Caco-2 (cell line): Measurements from ENCODE around the gene TDP1. TPM values are rescaled to one million over a fixed set of nuclear protein-coding genes. Genes with fewer than 3 reads are reported as not detected.

ENCODE experiments used
- BruUV-seq: library from RNA; stranded (reverse); fragments of 400-500 nt; replicated peaks from 2 replicates; lab custom pipeline; 2021; lab: Mats Ljungman, UMichigan
- CTCF ChIA-PET: fragments of 300-600 bp; sonication (Branson Sonifier 250); formaldehyde crosslinking; loops from one replicate; lab custom pipeline; 2022; ENCODE audit warnings: antibody characterized with exemption; lab: Charles Lee
- POLR2A ChIA-PET: fragments of 300-600 bp; sonication (Branson Sonifier 250); formaldehyde crosslinking; loops from one replicate; lab custom pipeline; 2022; ENCODE audit warnings: antibody characterized with exemption; lab: Charles Lee
- DNase-seq, 2 experiments: peaks; one replicate each; pipeline versions ENCODE4 v3.0.0 to v3.0.0-alpha.2; 2020 to 2022
- H3K27me3 ChIP-seq: replicated peaks from 2 replicates; pipeline ENCODE4 v1.6.0; 2011; ENCODE audit warnings: low read length; ENCODE audit not compliant: control insufficient read depth, insufficient read depth
- H3K36me3 ChIP-seq: 2 replicates; pipeline ENCODE4 v1.5.1; 2011; ENCODE audit warnings: low read length; ENCODE audit not compliant: control insufficient read depth, insufficient read depth
- H3K4me1 ChIP-seq: fragments of 250-450 bp; sonication (Bioruptor Pico); 2 replicates; pipeline ENCODE4 v1.5.1; 2020; ENCODE audit warnings: mild to moderate bottlenecking
- H3K4me3 ChIP-seq: 2 replicates; pipeline ENCODE4 v1.5.1; 2011; ENCODE audit warnings: low read depth, mild to moderate bottlenecking, control low read depth, low read length
- H3K9me3 ChIP-seq: fragments of 250-450 bp; sonication (Bioruptor Pico); 2 replicates; pipeline ENCODE4 v1.5.1; 2020; ENCODE audit warnings: mild to moderate bottlenecking, moderate library complexity
- H3K27ac Mint-ChIP-seq: one replicate; pipeline ENCODE4 v1.8.0; 2022; ENCODE audit warnings: mixed read lengths; ENCODE audit not compliant: unreplicated experiment
- H3K27me3 Mint-ChIP-seq: one replicate; pipeline ENCODE4 v1.8.0; 2022; ENCODE audit warnings: mixed read lengths; ENCODE audit not compliant: insufficient read depth, unreplicated experiment
- H3K36me3 Mint-ChIP-seq: one replicate; pipeline ENCODE4 v1.8.0; 2022; ENCODE audit warnings: mild to moderate bottlenecking, mixed read lengths; ENCODE audit not compliant: insufficient read depth, unreplicated experiment
- H3K4me1 Mint-ChIP-seq: one replicate; pipeline ENCODE4 v1.8.0; 2022; ENCODE audit warnings: low read depth, mixed read lengths; ENCODE audit not compliant: unreplicated experiment
- H3K4me3 Mint-ChIP-seq: one replicate; pipeline ENCODE4 v1.8.0; 2022; ENCODE audit warnings: mild to moderate bottlenecking, moderate library complexity, mixed read lengths; ENCODE audit not compliant: unreplicated experiment
- H3K9me3 Mint-ChIP-seq: one replicate; pipeline ENCODE4 v1.8.0; 2022; ENCODE audit warnings: mixed read lengths; ENCODE audit not compliant: unreplicated experiment
- CTCF ChIP-seq, 2 experiments: fragments of 200-600 bp in 1 of 2; IDR thresholded peaks; 1 replicate in 1 of 2; 2 replicates in 1 of 2; pipeline versions ENCODE4 v1.5.1 to v1.8.0; 2011 to 2022; ENCODE audit warnings: antibody characterized with exemption in 1 of 2, control low read depth in 1 of 2, inconsistent platforms in 1 of 2, low read depth in 1 of 2, low read length in 1 of 2, mild to moderate bottlenecking in 1 of 2, moderate library complexity in 1 of 2; ENCODE audit not compliant: insufficient read depth in 1 of 2, severe bottlenecking in 1 of 2, unreplicated experiment in 1 of 2
- intact Hi-C: fragments of 100-400 bp; cut with micrococcal nuclease; formaldehyde crosslinking; loops from one replicate; pipeline ENCODE4 v1.10.0; 2022; ENCODE audit not compliant: unreplicated experiment
- total RNA-seq: library from RNA; stranded (reverse); gene quantifications from 2 replicates; pipeline ENCODE4 v1.2.3, GENCODE V29; 2022

The TDP1 gene
- total RNA-seq, 1 experiment from 2014 or later = 29.0 TPM

- TF ChIP-seq CTCF (IDR thresholded peaks at IDR 0.05; ENCODE audit: insufficient read depth in 1 of 2, low read depth in 1 of 2, low read length in 1 of 2, severe bottlenecking in 1 of 2, unreplicated experiment in 1 of 2) = no peak
- intact Hi-C loops = no loop called here
- no peak for DNase-seq
- no peak overlapping the region for H3K4me3 ChIP-seq
- no peaks in the 10 kb centered on the region for H3K27me3 ChIP-seq
- H3K36me3 ChIP-seq = no peaks in the 10 kb centered on the region
- ChIA-PET CTCF (no interaction called here), POLR2A (no interaction called here)
- no peaks in the 10 kb centered on the region for H3K9me3 Mint-ChIP-seq
- H3K36me3 Mint-ChIP-seq = peaks cover 7% of the 10 kb centered on the region
- no peak overlapping the region for H3K27ac Mint-ChIP-seq
- H3K9me3 ChIP-seq = no peaks in the 10 kb centered on the region
- no peak overlapping the region for H3K4me3 Mint-ChIP-seq
- no TSS peak for BruUV-seq
- no peaks in the 10 kb centered on the region for H3K4me1 Mint-ChIP-seq
- H3K4me1 ChIP-seq = no peaks in the 10 kb centered on the region
- no peaks in the 10 kb centered on the region for H3K27me3 Mint-ChIP-seq
These were observed 35.7 kb upstream of the TDP1 start for GRCh38 chr14:89920056-89920455.

GRCh38 chr14:89921346-89921745, 34.4 kb upstream of the TDP1 start:
- H3K27me3 ChIP-seq = no peaks in the 10 kb centered on the region
- DNase-seq = no peak
- no peaks in the 10 kb centered on the region for H3K36me3 ChIP-seq
- Mint-ChIP-seq H3K27me3 (no peaks in the 10 kb centered on the region), H3K4me3 (no peak overlapping the region), H3K9me3 (no peaks in the 10 kb centered on the region), H3K27ac (no peak overlapping the region), H3K36me3 (peaks cover 7% of the 10 kb centered on the region), H3K4me1 (no peaks in the 10 kb centered on the region)
- intact Hi-C loops = no loop called here
- CTCF ChIA-PET = no interaction called here
- POLR2A ChIA-PET = no interaction called here
- no peaks in the 10 kb centered on the region for H3K9me3 ChIP-seq
- BruUV-seq = no TSS peak
- no peaks in the 10 kb centered on the region for H3K4me1 ChIP-seq
- no peak overlapping the region for H3K4me3 ChIP-seq
- TF ChIP-seq CTCF (IDR thresholded peaks at IDR 0.05; ENCODE audit: insufficient read depth in 1 of 2, low read depth in 1 of 2, low read length in 1 of 2, severe bottlenecking in 1 of 2, unreplicated experiment in 1 of 2) = no peak

GRCh38 chr14:89922031-89922907, 33.5 kb upstream of the TDP1 start:
- BruUV-seq = no TSS peak
- CTCF ChIA-PET = no interaction called here
- no peaks in the 10 kb centered on the region for H3K27me3 Mint-ChIP-seq
- Histone ChIP-seq H3K36me3 (no peaks in the 10 kb centered on the region), H3K4me1 (no peaks in the 10 kb centered on the region), H3K4me3 (no peak overlapping the region), H3K9me3 (no peaks in the 10 kb centered on the region), H3K27me3 (no peaks in the 10 kb centered on the region)
- no peak for DNase-seq
- peaks cover 7% of the 10 kb centered on the region for H3K36me3 Mint-ChIP-seq
- no peaks in the 10 kb centered on the region for H3K9me3 Mint-ChIP-seq
- POLR2A ChIA-PET = interaction anchor here (0.6 kb wide), 2 partner anchors 32 to 68 kb away, joined by 3 to 5 read pairs; partner anchors contain the start of gene EFCAB11
- H3K4me1 Mint-ChIP-seq = no peaks in the 10 kb centered on the region
- no peak overlapping the region for H3K4me3 Mint-ChIP-seq
- intact Hi-C loops = no loop called here
- TF ChIP-seq CTCF (IDR thresholded peaks at IDR 0.05; ENCODE audit: insufficient read depth in 1 of 2, low read depth in 1 of 2, low read length in 1 of 2, severe bottlenecking in 1 of 2, unreplicated experiment in 1 of 2) = no peak
- H3K27ac Mint-ChIP-seq = no peak overlapping the region
